GM12801 (cell line): ENCODE results near the gene IFITM10.

ENCODE experiments used
- TF ChIP-seq, protein P1 (sequence below): IDR thresholded peaks from one replicate; pipeline ENCODE4 v1.5.1; 2011; ENCODE audit warnings: control low read depth; ENCODE audit not compliant: insufficient read length; ENCODE audit errors: extremely low read depth

The IFITM10 gene

DNA sequence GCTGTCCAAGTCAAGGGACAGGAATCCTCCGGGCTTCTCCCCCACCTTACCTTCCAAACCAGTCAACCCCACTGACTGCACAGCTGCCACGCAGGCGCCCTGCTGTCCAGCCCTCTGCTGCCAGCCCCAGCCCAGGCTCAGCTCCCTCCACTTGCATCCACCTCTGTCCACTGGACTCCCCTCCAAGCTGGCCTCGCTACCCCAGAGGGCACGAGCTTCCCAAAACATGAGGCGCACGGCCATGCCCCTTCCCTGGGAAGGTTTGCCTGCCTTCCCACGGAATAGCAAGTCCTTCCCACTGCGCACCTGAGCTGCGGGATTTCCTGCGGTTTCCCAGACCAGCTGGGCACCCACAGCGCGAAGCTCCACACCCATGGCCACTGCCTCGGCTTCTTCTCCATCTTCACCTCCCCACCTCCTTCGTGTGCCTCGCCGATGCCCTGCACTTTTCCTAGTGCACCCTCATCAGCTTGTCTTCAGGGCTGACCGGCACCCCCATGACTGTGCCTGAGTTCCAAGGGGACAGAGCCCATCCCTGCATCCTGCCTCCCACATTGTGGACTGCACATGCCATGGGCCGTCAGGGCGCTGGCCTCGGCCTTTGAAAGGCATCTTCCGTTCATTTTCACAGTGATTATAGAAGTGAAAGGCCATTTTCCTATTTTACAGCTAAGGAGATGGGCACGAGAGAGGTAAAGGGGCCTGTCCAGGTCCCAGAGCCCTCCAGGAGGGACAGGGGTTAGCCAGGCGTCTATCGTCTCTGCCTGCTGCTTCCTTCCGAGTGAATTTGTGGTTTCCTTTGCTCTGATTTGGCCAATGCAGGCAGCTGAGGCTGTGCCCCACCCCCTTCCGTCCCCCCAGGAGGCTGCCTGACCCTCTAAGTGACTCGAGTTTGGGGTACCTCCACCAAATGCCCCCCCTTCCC lies 16.4 kb downstream of the IFITM10 start:
- TF ChIP-seq, protein P1, sequence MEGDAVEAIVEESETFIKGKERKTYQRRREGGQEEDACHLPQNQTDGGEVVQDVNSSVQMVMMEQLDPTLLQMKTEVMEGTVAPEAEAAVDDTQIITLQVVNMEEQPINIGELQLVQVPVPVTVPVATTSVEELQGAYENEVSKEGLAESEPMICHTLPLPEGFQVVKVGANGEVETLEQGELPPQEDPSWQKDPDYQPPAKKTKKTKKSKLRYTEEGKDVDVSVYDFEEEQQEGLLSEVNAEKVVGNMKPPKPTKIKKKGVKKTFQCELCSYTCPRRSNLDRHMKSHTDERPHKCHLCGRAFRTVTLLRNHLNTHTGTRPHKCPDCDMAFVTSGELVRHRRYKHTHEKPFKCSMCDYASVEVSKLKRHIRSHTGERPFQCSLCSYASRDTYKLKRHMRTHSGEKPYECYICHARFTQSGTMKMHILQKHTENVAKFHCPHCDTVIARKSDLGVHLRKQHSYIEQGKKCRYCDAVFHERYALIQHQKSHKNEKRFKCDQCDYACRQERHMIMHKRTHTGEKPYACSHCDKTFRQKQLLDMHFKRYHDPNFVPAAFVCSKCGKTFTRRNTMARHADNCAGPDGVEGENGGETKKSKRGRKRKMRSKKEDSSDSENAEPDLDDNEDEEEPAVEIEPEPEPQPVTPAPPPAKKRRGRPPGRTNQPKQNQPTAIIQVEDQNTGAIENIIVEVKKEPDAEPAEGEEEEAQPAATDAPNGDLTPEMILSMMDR, result no peak

DNA sequence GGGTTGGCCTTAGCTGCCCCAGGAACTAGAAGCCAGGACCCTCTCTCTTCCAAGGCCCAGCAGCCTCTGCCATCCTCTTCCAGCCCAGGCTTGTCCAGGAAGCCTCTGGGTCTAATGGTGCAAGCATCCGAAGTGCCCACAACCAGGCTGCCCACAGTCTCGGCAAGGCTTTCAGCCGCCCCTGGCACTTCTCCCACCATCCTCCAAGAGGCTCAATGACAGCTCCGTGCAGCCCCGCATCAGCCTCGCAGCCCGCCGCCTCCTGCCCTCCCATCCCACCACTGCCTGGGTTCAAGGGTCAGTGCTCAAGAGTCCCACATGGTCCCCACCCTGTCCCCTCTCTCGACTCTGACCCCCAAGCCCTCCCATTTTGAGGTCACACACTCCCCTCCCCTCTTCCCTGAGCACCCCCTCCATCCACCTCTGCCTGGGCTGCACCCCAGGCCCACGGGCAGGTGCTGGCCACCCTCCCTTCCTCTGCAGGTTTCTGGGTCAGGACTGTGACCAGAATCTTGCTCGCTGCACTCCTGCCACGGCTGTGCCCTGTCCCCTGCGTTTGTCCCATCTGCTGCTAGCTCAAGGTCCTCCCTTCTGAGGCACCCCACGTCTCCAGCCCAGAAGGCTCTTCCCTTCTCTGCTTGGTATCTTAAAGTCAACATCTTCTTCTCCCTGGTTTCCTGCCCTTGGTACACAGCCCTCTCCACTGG lies 17.2 kb downstream of the IFITM10 start:
- TF ChIP-seq, protein P1, result no peak

DNA sequence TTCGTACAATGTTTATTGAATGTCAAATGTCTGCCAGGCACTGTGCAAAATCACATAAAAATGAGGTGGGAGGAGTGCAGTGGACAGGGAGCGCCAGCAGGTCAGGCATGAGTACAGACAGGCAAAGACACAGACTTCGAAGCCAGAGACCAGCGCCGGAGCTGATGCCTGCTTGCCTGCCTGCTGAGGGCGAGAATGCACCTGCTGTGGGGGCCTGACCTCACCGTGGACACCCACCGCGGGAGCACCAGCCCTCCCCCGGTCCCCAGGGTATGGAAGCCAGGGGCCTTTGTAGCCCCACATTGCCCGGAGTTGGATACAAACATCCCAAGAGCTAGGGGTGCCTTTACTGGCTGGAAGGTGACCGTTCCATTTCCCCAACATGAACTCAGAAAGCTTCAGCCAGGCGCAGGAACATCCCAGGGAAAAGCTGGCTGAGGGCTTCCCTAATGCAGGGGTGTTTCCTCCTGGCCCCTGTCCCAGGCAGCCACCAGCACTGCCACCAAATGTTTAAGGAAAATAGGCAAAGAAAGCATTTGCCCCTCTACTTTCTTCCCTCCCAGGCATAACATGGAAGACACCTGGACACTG lies 17.9 kb downstream of the IFITM10 start:
- TF ChIP-seq, protein P1, result no peak

DNA sequence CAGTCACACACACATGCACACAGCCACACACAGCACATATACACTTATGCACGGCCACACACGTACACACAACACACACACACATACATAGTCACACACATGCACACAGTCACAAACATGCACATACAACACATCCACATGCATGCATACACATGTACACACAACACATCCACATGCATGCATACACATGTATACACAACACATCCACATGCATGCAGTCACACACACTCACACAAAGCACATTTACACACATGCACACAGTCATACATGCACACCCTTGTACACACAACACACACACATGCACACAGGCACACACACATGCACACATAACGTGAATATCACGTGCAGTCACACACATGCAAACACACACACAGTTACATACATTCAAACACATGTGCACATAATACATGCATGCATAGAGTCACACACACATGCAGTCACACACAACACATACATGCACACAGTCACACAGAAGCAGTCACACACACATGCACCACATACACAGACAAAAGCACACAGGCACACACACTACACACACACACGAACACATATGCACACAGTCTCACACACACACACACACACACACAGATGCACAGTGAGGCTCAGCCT lies 18.8 kb downstream of the IFITM10 start:
- TF ChIP-seq, protein P1, result no peak

DNA sequence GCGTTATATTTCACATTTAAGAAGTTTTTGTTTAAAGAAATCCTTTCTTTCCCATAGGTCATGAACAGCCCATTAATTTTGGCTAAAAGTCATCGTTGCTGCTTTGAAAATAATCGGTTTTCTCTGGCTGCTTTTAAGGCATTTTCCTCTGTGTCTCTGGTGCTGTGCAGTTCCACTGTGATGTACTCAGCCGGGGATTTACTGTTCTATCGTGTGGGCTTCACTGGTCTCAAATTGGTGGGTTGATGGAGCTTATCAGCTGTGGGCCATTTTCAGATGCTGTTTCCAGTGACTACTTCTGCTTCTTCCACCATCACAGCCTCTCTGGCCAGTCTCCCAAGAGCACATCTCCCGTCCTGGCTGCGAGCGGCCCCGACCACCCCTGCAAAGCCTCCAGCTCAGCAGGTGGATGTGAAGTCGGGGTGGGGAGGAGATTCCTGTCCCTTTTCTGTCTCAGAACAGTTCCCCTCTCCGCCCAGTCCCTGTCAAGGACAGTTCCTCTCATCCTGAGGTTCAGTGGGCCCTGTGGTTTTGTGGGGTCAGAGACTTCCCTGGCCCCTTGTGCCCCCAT lies 20.3 kb downstream of the IFITM10 start:
- TF ChIP-seq, protein P1, result no peak

DNA sequence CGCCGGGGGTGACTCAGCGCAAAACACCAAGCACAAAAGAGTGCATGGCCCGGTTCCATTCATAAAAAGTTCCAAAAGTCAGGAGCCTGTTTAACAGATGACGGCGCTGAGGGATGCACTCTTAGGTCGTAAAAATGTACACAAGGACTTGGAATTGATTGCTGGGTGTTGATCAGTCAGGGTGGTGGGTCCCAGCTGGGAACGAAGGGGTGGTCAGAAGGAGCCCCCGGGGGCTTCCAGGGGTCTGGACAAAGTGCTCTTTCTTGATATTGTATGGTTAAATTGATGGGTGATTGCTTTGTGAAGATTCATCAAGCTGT lies 20.7 kb downstream of the IFITM10 start:
- TF ChIP-seq, protein P1, result no peak
